NCI-H2107 treated with DMSO at 0.1 percent for 48 hours (cell line): ENCODE measurements around the gene UVSSA.
"Not testable (repeated sequence)": the region's sequence is repeated elsewhere in the genome, so short reads cannot be mapped to it uniquely, and the experiment has no call there.

Source experiments
- DNase-seq: peaks from one replicate; lab custom pipeline; 2025; ENCODE audit not compliant: unreplicated experiment; lab: John Stamatoyannopoulos, UW

Gene UVSSA

GRCh38 chr4:1315836-1316536, 31.0 kb upstream of the UVSSA start:
- DNase-seq = no peak

- DNase-seq = no peak
Observed at GRCh38 chr4:1316537-1317168, 30.4 kb upstream of the UVSSA start.

GRCh38 chr4:1317177-1318045, 29.6 kb upstream of the UVSSA start:
- DNase-seq = no peak

GRCh38 chr4:1318046-1318375, 29.0 kb upstream of the UVSSA start:
- no peak for DNase-seq

GRCh38 chr4:1318488-1319213, 28.4 kb upstream of the UVSSA start:
- DNase-seq = no peak

GRCh38 chr4:1321486-1321885, 25.5 kb upstream of the UVSSA start:
- no peak for DNase-seq

GRCh38 chr4:1321946-1322650, 24.9 kb upstream of the UVSSA start:
- DNase-seq = no peak

GRCh38 chr4:1323280-1323634, 23.8 kb upstream of the UVSSA start:
- DNase-seq = no peak

- DNase-seq = no peak
Observed at GRCh38 chr4:1323635-1324442, 23.2 kb upstream of the UVSSA start.

GRCh38 chr4:1324443-1325175, 22.4 kb upstream of the UVSSA start:
- not testable (repeated sequence) for DNase-seq

- no peak for DNase-seq
Observed at GRCh38 chr4:1325176-1325480, 21.9 kb upstream of the UVSSA start.

- no peak for DNase-seq
Observed at GRCh38 chr4:1325681-1326635, 21.1 kb upstream of the UVSSA start.

GRCh38 chr4:1326751-1327525, 20.1 kb upstream of the UVSSA start:
- DNase-seq = no peak

GRCh38 chr4:1327526-1328266, 19.3 kb upstream of the UVSSA start:
- DNase-seq = no peak

GRCh38 chr4:1328267-1329155, 18.5 kb upstream of the UVSSA start:
- no peak for DNase-seq
